CD4-positive, alpha-beta T cell treated with Interleukin-15 for 1 hour (primary cell): ENCODE measurements around the gene NFX1.
"Not testable (repeated sequence)": the region's sequence is repeated elsewhere in the genome, so short reads cannot be mapped to it uniquely, and the experiment has no call there.

Experiments used
- DNase-seq: peaks from one replicate; pipeline ENCODE4 v3.0.0-alpha.2; 2020

Gene NFX1

GRCh38 chr9:33366979-33367480 lies 76.7 kb downstream of the NFX1 start:
- DNase-seq = no peak

DNA sequence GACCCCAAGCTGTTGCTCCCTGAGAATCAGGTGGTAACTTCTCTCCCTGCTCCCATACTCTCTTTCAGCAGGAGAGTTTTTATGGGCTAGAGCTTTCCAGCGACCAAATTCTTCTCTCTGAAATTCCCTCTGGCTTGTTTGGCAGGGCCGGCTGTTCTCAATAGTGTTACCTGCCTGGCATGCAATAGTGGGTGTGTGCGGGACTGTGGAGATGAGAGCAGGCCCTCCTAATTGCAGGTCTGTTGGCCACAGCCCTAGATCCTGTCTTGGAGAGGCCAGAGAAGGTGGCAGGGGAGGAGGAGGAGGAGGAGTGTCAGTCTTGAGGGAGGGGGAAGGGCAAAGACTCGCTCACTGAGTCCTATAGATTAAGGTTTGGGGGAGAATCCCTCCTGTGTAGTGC lies 82.6 kb downstream of the NFX1 start:
- DNase-seq = no peak

DNA sequence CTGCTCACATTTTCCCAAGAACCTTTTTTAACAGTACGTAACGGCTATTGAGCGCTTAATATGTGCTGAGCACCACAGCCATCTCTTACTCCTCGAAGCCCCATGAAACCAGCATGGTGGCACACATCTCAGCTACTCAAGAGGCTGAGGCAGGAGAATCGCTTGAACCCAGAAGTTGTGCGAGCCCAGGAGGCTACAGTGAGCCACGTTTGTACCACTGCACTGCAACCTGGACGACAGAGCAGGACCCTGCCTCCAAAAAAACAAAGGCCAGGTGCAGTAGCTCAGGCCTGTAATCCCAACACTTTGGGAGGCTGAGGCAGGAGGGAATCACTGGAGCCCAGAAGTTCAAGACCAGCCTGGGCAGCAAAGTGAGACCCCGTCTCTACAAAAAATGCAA lies 83.9 kb downstream of the NFX1 start:
- DNase-seq = no peak

DNA sequence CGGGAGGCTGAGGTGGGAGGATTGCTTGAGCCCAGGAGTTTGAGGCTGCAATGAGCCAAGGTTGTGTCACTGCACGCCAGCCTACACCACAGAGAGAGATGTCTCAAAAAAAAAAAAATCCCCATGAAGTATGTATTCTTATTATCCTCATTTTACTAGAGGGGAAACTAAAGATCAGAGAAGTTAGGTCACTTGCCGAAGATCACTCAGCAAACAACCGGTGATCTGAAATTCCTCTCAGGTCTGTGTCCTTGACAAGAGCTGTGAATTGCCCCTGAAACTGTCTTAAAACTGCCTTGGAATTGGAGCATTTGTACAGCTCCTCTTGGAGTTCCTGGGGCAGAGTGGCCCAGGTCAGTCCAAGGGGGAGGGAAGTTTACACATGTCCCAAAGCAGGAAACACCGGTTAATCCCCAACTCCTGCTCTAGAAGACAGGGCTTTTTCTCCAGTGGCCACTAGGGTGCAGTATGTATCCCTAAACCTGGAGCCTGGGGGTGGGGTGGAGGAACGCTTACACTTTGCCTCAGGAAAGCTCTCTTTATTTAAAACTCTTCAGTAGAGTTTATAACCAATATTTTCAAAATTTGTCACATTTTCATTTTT lies 84.4 kb downstream of the NFX1 start:
- peak; percentile 47 for DNase-seq

DNA sequence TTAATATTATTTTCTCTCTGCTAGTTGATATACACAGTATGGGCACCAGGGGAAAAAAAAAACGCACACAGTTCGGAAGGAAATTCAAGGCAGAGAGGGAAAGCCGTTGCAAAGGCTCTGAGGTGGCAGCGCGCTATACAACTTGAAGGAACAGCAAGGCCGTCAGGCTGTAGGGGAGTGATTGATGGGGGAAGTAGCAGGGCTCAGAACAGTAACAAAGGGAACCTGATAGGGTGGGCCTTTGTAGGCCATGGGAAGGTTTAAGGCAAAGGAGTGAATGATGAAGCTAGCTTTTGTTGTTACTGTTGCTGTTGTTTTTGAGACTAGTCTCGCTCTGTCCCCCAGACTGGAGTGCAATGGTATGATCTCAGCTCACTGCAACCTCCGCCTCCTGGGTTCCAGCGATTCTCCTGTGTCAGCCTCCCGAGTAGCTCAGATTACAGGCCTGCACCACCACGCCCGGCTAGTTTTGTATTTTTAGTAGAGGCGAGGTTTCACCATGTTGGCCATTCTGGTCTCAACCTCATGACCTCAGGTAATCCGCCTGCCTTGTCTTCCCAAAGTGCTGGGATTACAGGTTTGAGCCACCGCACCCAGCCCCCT lies 85.0 kb downstream of the NFX1 start:
- no peak for DNase-seq

DNA sequence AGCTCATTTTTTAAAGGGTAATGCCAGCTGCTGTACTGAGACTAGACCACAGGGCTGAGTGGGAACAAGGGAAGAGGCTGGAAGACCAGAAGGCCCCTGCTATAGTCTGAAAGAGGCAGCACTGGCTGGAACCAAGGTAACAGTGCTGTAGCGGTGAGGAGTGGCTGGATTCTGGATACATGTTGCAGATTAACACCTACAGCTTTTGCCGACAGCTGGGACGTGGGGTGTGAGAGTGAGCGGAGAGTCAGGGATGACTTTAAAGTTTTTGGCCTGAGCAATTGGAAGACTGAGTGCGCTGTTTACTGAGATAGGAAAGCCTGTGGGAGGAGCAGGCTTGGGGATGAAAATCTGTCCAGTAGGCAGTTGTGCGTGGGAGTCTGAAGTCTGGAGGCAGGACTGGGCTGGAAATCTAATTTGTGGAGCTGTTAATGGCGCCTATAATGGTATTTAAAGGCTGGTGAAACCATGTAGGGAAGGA lies 85.6 kb downstream of the NFX1 start:
- no peak for DNase-seq

- no peak for DNase-seq
Measured at GRCh38 chr9:33377089-33377715, 86.9 kb downstream of the NFX1 start.

DNA sequence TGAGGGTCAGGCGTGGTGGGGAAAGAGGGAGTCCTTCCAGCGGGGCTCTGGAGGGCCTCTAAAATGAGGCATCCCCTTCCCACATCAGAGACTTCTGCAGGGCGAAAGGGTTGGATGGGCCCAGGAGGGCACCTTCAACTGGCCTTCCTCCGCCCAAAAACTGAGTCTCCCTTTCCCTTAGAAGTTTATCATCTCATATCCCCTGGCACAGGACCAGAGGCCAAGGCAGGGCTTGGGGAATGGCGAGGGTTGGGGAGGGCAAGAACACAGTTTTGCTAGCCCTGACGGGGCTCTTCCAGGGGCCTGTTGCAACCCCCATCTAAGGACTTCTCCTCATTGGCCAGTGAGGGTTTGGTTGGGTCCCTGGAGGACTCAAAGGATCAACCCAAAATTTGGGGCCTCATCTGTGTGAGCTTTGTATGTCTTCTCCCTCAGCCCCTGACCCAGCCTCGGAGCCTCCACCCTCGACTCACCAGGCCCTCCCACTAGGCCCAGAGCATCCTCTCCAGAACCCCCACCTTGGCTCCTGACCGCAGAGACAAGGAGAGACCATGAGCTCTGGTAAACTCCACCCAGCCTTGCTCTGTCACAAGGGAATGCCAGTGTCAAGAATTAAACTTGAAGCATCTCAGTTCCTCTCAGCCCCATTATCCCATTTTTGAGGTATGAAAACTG lies 87.9 kb downstream of the NFX1 start:
- no peak for DNase-seq

DNA sequence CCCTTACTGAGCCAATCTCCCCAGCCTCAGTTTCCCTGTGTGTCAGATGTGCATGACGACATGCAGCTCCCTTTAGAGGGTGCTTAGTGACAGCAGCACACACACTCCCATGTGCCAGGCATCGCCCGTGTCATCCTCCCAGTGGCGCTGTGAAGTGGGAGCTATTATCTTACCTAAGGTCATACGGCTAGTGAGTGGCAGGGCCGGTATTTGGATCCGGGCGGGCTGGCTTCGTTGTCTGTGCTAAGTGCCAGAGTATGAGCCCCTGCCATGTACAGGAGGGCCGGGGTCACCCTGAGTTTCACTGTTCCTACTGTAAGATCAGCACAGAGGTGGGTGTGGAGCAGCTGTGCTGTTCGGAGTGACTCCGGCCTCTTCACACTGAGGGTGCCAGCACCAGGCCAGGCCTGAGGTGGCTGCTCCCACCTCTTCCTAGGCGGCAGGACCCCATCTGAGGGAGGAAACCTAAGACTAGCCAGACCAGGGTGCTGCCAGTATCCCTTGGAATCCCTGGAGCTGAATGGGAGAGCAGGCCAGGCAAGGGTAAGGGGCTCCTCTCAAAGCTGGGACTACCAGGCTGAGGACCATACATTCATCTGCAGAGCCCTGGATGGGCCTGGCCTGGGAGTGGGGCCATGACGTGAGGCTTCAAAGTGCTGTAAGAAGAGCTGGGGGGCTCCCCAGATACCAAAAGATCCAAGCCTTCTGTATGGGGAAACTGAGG lies 89.5 kb downstream of the NFX1 start:
- no peak for DNase-seq

DNA sequence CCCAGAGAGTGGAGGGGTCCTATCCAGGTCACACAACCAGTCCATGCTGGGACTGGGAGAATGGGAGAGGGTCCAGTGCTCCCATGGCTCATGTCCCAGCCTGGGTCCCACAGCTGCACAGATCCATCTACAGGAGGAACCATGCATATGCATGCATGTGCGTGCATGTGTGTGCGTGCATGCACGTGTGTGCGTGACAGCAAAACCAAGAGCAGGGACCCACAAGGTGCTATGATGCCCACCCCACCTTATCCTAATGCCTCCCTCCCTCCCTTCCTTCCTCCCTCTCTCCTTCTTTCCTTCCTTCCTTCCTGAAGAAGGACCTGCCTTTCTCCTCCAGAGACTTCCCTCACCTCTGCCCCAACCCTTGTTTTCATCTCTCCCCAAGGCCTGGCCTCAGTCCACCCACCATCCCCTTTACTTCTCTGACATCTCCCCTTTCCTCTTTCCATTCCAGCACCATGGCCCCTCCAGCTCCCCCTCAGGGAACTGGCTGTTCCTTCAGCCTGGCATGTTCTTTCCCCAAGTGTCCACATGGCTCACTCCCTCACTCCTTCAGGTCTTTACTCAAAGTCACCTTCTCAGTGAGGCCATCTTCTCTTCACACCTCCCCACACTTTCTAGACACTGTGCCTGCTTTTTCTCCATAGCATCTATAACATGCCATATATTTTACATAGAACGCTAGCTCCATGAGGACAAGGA lies 90.2 kb downstream of the NFX1 start:
- no peak for DNase-seq

GRCh38 chr9:33381231-33381791 lies 91.0 kb downstream of the NFX1 start:
- DNase-seq = no peak

GRCh38 chr9:33382397-33382796 lies 92.1 kb downstream of the NFX1 start:
- not testable (repeated sequence) for DNase-seq

DNA sequence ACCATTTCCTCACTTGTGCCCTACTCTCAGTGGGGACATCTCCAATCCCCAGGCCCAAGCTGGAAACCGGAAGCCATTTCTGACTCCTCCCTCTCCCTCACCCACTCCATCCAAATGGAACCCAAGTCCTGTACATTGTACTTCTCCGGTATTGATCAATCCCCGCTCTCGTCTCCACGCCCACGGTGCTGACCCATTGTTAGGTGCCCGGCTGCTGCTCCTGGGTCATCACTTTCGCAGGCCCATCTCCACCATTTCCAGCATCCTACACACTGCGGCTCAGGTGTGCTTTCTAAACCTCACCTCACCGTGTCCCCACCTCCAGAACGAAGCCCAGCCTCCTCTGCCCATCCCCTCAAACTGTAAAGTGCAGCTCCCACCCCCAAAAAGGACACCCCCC lies 93.1 kb downstream of the NFX1 start:
- DNase-seq = not testable (repeated sequence)

GRCh38 chr9:33385536-33385935 lies 95.2 kb downstream of the NFX1 start:
- DNase-seq = not testable (repeated sequence)

DNA sequence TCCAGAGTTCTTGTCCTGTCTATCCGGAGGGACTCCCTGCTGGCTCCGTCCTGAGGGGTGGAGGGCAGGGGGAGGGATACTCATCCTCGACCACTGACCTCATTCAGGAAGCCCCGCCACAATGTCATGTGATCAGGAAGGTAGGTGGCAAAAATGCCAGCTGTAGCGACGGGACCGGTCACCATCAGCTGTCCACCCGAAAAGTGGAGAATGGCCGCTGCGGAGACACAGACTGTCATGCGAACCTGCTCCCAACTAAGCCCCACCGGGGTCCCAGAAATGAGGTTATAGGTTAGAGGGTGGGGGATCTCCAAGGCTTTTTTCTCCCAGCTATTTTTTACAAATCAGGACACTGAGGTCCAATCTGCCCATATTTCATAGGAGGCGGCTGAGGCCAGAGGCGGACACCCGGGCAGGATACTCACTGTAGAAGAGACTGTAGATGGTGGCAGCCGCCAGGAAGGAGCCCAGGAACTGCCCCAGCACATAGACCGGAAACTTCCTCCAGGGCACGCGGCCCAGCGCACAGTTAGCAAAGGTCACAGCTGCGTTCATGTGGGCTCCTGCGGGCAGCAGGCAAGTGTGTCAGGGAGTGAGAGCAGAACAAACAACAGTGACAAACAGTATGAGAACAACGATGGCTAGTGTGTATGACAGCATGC lies 95.8 kb downstream of the NFX1 start:
- not testable (repeated sequence) for DNase-seq

- not testable (repeated sequence) for DNase-seq
Measured at GRCh38 chr9:33386641-33386996, 96.3 kb downstream of the NFX1 start.

DNA sequence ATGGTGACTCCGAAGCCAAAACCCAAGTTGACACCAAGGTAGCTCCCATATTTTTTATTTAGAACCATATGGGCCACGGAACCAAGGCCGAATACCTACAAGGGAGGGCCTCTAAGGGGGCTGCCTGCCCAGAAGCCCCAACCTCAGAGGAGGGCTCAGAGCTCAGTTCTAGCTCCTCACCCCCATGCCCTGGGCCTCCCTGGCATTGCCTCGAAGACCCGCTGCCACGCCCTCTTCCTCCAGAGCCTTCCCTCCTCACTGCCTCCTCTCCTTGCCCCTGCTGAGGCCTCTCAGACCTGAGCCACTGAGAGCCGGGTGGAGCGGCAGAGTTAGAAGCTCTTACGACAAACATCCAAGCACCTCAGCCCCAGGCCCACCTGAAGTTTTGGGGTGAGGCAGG lies 96.7 kb downstream of the NFX1 start:
- not testable (repeated sequence) for DNase-seq

- no peak for DNase-seq
Measured at GRCh38 chr9:33388110-33388994, 98.0 kb downstream of the NFX1 start.

- not testable (repeated sequence) for DNase-seq
Measured at GRCh38 chr9:33391111-33391771, 100.9 kb downstream of the NFX1 start.

DNA sequence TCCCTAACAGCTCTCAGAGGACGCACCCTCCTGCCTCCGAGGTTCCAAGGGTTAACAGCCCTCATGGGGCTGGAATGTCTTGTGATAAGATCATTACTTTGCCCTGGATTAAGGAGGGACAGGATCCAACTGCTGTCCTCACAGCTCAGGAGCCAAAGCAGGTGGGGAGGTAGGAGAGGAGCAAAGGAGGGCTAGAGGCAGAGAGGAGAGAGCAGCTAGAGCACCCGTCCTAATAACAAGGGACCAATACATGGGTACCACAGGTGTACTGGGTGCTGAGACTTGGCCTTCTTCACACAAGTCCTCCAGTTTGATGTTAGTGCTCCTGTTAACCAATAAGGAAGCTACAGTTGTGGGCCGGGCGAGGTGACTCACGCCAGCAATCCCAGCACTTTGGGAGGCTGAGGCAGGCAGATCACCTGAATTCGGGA lies 102.3 kb downstream of the NFX1 start:
- DNase-seq = not testable (repeated sequence)
